GM18526 (cell line): ENCODE results near the gene CYP4F22.

Experiments used
- POLR2A ChIP-seq: IDR thresholded peaks from 3 replicates; pipeline ENCODE4 v1.6.1; 2011; ENCODE audit not compliant: insufficient read length; ENCODE audit errors: extremely low read depth

The CYP4F22 gene

DNA sequence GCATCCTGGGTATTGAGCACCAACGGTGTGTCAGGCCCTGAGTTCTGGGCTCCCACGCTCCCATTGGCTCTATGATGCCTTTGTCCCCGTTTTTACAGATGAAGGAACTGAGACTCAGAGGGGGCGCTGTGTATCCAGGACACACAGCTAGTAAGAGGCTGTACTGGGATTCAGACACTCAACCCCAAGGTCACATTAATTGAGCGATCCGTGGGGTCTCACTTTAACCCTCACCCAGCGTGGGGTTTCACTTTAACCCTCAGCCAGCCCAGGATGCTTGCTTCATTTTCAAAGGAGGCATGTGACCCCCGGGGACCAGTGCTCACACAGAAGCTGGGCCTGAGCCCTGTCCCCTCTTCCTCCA, 42.6 kb downstream of the CYP4F22 start:
- no peak for TF ChIP-seq POLR2A

GRCh38 chr19:15551293-15552004, 43.1 kb downstream of the CYP4F22 start:
- no peak for TF ChIP-seq POLR2A

GRCh38 chr19:15555021-15555420, 46.7 kb downstream of the CYP4F22 start:
- TF ChIP-seq POLR2A: no peak

DNA sequence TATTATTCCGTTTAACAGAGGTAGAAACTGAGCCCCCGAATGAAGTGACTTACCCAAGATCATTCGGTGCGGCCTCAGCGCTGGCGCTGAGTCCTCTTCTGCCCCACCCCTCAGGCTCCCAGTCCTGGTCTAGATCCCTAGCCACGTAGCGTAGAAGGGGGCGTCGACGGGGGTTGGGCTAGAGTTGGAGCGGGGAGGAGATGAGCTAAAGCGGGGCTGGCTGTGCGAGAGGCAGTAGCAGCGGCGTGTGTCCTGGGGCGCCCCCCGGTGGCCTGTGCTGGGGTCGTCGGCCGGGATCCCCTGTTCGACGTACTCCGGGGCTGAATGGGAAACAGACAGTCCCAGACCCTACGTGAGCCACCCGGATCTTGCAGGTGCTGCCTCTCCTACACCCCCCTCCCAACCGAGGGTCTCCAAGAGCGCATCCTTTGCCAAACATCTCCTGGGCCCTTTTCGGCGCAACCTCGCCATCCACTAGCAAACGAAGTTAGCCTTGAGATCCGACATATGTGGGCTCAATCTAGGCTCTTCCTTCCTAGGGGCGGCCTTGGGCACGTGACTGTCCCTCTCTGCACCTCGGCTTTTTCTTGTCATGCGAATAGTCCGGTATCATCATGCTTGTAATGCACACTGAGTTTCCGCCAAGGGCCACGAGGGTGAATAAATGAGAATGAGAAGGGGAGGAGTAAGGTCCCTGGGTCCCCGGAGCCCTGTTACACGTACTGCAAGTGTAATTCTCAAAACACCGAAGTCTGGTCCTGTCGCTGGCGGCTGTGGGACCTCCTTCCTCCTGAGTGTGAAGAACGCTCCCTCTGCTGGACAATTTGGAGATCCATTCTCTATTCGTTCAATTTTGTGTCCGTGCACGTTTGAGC, 47.7 kb downstream of the CYP4F22 start:
- no peak for TF ChIP-seq POLR2A

DNA sequence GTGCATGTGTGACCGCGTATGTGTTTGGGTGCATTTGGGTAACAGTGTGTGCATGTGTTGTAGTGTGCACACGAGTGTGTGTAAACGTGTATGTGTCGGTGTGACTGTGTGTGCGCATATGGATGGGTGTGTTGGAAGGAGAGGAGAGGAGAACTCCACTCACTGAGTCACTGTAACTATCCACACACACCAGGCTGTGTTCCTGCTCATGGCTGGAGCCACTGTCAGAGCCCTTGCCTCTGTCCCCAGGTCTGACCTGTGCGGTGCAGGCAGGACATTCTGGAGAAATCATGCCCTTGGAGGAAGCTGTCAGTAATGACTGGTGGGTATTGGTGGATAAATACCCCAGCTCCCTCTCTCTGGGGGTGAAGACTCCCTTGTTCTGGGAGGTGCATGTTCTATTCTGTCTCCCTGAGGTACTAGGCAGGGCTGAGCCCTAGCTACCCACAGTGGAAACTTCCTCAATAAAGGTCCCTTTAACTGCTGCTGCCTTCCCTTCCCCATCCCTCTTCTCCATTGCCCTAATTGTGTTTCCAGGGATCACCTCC, 48.4 kb downstream of the CYP4F22 start:
- TF ChIP-seq POLR2A: no peak

- TF ChIP-seq POLR2A: no peak
These were observed 48.9 kb downstream of the CYP4F22 start for GRCh38 chr19:15557223-15557622.

GRCh38 chr19:15562145-15562544, 53.8 kb downstream of the CYP4F22 start:
- TF ChIP-seq POLR2A: no peak

DNA sequence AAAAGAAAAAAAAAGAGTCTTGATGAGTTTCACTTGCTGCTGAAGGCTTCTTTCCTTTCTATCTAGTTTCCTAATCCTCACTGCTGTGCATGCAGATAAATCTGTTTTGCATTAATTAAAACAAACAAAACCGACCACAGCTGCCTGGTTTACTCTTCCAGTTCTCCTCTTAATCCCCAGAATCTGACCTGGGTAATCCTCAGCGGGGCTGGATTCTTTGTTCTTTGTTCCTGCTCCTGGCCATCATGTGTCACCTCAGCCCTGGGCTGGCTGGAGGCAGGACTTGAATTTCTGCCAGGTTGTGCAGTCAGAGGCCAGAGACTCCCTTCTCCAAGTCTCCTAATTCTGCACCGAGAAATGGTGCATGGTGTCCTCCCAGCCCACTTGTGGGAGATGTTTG, 54.5 kb downstream of the CYP4F22 start:
- TF ChIP-seq POLR2A: no peak

- no peak for TF ChIP-seq POLR2A
These were observed 55.0 kb downstream of the CYP4F22 start for GRCh38 chr19:15563325-15563794.

DNA sequence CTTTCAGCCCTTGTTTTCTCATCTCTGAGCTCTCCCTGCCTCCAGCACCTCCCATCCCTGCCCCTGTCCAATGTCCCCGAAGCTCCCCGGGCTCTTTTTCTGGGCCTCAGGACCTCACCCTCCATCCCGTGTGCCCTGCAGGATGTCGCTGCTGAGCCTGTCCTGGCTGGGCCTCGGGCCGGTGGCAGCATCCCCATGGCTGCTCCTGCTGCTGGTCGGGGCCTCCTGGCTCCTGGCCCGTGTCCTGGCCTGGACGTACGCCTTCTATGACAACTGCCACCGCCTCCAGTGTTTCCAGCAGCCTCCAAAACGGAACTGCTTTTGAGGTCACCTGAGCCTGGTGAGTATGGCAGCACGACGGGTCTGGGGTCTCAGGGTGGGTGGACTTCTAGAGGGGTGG, 55.6 kb downstream of the CYP4F22 start:
- no peak for TF ChIP-seq POLR2A

- TF ChIP-seq POLR2A: no peak
These were observed 56.3 kb downstream of the CYP4F22 start for GRCh38 chr19:15564534-15565168.

GRCh38 chr19:15570420-15570819, 62.1 kb downstream of the CYP4F22 start:
- TF ChIP-seq POLR2A: no peak

DNA sequence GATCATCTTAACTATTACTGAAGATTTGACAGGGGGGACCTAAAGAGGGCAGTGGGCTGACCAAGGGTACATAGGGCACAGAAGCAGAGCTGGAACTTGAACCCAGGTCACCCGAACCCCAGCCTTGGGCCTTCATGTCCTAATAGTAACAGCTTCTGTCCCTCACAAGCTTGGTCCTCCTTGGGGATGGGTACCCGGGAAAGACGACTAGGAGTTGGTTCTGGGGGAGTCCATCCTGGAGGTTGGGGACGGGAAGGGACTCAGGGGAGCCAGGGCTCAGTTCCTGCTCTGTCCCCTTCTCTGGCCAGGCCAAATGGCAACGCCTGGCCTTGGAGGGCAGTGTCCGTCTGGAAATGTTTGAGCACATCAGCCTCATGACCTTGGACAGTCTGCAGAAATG, 67.1 kb downstream of the CYP4F22 start:
- TF ChIP-seq POLR2A: no peak

DNA sequence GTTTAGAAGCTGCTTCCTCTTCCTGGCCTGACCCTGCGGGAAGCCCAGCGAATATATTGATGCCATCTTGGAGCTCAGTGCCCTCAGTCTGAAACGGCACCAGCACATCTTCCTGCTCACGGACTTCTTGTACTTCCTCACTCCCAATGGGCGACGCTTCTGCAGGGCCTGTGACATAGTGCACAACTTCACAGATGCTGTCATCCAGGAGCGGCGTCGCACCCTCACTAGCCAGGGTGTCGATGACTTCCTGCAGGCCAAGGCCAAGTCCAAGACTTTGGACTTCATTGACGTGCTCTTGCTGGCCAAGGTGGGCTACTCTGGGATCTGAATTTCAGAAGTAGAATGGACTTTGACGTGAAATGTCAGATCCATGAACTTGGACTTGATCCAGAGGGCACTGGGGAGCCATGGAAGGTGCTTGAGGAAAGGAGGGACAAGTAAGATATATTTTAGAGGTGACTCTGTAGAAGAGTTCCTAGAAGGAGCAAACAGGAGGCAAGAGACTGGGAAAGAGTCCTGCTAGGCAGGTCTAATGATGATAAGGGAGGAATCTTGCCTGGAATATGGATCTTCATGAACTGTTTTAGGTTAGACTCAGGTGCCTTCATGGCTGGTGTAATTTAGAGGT, 68.3 kb downstream of the CYP4F22 start:
- TF ChIP-seq POLR2A: no peak

DNA sequence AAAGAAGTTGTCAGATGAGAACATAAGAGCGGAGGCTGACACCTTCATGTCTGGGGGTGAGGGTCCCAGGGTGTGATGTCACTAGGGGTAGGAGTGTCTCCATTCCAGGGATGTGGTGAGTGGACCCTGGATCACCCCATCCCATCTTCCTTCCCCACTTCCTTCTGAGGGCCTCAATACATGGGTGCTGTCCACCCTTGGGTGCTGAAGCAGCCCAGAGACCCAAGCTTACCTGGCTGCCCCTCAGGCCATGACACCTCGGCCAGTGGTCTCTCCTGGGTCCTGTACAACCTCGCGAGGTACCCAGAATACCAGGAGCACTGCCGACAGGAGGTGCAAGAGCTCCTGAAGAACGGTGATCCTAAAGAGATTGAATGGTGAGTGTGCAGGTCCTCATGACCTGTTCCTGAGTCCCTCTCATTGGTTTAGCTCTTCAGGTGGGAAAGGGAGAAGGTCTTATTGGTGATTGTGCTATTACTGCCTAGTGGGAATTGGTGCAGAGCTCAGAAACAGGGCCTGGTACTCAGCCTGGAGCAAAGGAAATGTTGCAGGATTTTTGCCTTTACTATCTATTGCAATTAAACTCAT, 69.0 kb downstream of the CYP4F22 start:
- no peak for TF ChIP-seq POLR2A

DNA sequence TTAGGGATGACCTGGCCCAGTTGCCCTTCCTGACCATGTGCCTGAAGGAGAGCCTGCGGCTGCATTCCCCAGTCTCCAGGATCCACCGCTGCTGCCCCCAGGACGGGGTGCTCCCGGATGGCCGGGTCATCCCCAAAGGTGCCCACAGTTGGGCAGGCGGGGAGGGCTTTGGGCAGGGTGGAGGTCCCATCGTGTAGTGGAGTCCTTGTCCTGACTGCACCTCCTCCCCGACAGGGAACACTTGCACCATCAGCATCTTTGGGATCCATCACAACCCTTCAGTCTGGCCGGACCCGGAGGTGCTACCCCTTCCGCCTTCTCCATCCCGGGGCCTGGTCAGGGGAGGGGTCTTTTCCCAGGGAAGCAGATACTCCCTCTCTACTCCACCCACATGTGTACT, 75.0 kb downstream of the CYP4F22 start:
- no peak for TF ChIP-seq POLR2A
